A673 (cell line): ENCODE results near the gene DUOX1. TPM values are rescaled to one million over a fixed set of nuclear protein-coding genes. Genes with fewer than 3 reads are reported as not detected.

ENCODE experiments used
- BruUV-seq: library from RNA; stranded (reverse); fragments of 400-500 nt; replicated peaks from 2 replicates; lab custom pipeline; 2021; lab: Mats Ljungman, UMichigan
- CTCF ChIA-PET: fragments of 300-600 bp; sonication (Branson Sonifier 250); formaldehyde crosslinking; loops from one replicate; lab custom pipeline; 2022; ENCODE audit warnings: antibody characterized with exemption; lab: Charles Lee
- POLR2A ChIA-PET: fragments of 300-600 bp; sonication (Branson Sonifier 250); formaldehyde crosslinking; loops from one replicate; lab custom pipeline; 2022; ENCODE audit warnings: antibody characterized with exemption; ENCODE audit not compliant: low non-redundant PET; lab: Charles Lee
- DNase-seq: peaks from one replicate; pipeline ENCODE4 v3.0.0-alpha.2; 2015; ENCODE audit warnings: low spot score
- H3K27ac ChIP-seq: fragments of 200-600 bp; sonication (generic); 2 replicates; pipeline ENCODE4 v1.5.1; 2016; ENCODE audit warnings: mixed run types, low read depth, mild to moderate bottlenecking, mixed read lengths, antibody characterized with exemption, low read length; ENCODE audit not compliant: poor library complexity, severe bottlenecking
- H3K27me3 ChIP-seq: fragments of 200-600 bp; sonication (generic); replicated peaks from 2 replicates; pipeline ENCODE4 v1.6.1; 2017; ENCODE audit warnings: mixed run types, low read depth, mild to moderate bottlenecking, mixed read lengths, antibody characterized with exemption, low read length; ENCODE audit not compliant: insufficient read depth, poor library complexity
- H3K36me3 ChIP-seq: fragments of 200-600 bp; sonication (generic); 2 replicates; pipeline ENCODE4 v1.6.1; 2016; ENCODE audit warnings: mixed run types, mild to moderate bottlenecking, mixed read lengths, antibody characterized with exemption, low read length; ENCODE audit not compliant: insufficient read depth, poor library complexity, severe bottlenecking
- H3K4me1 ChIP-seq: fragments of 200-600 bp; sonication (generic); 2 replicates; pipeline ENCODE4 v1.6.1; 2017; ENCODE audit warnings: mixed run types, mild to moderate bottlenecking, mixed read lengths, antibody characterized with exemption, low read length; ENCODE audit not compliant: insufficient read depth, poor library complexity, severe bottlenecking
- H3K4me3 ChIP-seq: fragments of 200-600 bp; sonication (generic); 2 replicates; pipeline ENCODE4 v1.5.1; 2016; ENCODE audit warnings: low read depth, mixed run types, mild to moderate bottlenecking, mixed read lengths, low read length; ENCODE audit not compliant: poor library complexity, severe bottlenecking
- H3K9me3 ChIP-seq: fragments of 200-600 bp; sonication (generic); 2 replicates; pipeline ENCODE4 v1.6.1; 2016; ENCODE audit warnings: mixed run types, low read depth, mild to moderate bottlenecking, mixed read lengths, antibody characterized with exemption, low read length; ENCODE audit not compliant: poor library complexity, severe bottlenecking
- EZH2 ChIP-seq: fragments of 200-600 bp; sonication (generic); IDR thresholded peaks from 2 replicates; pipeline ENCODE4 v1.6.1; 2017; ENCODE audit warnings: borderline replicate concordance, low read depth, mild to moderate bottlenecking, mixed read lengths, antibody characterized with exemption, low read length; ENCODE audit not compliant: poor library complexity, severe bottlenecking
- intact Hi-C: fragments of 100-400 bp; cut with micrococcal nuclease; formaldehyde crosslinking; loops from one replicate; pipeline ENCODE4 v1.10.0; 2022; ENCODE audit not compliant: unreplicated experiment
- total RNA-seq: library from RNA; stranded (reverse); gene quantifications from 2 replicates; pipeline ENCODE4 v1.2.3, GENCODE V29; 2021
- TF ChIP-seq, protein P1 (sequence below): fragments of 300-800, 200-600 bp; sonication (generic); conservative IDR thresholded peaks from 2 replicates; pipeline ENCODE4 v1.5.1; 2017; ENCODE audit warnings: low read depth, mild to moderate bottlenecking, antibody characterized with exemption, low read length, moderate library complexity, mixed read lengths

Gene DUOX1
- total RNA-seq, 1 experiment from 2014 or later: 1.7 TPM

DNA sequence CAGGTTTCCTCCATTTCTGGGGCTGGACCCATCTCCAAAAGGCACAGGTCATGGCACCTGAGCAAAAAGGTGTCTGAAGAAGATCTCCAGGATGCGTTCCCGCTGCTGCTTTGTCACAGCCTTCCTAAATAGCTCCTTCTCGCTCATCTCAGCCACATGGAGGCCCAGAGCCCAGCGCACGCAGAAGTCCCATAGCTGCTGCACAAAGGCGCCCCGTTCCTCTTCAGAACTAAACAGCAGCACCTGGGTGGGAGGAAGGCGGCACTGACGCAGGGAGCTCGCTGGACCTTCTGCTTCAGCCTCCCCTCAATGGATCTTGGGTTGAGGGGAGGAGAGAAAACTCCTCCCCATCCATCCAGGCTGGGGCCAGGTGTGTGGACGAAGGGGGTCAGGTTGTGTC, 24.2 kb upstream of the DUOX1 start:
- Histone ChIP-seq H3K36me3 (no peaks in the 10 kb centered on the region), H3K4me1 (no peaks in the 10 kb centered on the region), H3K27me3 (no peaks in the 10 kb centered on the region), H3K4me3 (no peak overlapping the region), H3K27ac (no peak overlapping the region), H3K9me3 (no peaks in the 10 kb centered on the region)
- ChIA-PET POLR2A (interaction anchor here (0.6 kb wide), 1 partner anchor 1313 kb away, joined by 10 read pairs; no protein-coding TSS in a partner anchor), CTCF (no interaction called here)
- no peak for DNase-seq
- no TSS peak for BruUV-seq
- intact Hi-C loops: no loop called here
- no peak for TF ChIP-seq EZH2

DNA sequence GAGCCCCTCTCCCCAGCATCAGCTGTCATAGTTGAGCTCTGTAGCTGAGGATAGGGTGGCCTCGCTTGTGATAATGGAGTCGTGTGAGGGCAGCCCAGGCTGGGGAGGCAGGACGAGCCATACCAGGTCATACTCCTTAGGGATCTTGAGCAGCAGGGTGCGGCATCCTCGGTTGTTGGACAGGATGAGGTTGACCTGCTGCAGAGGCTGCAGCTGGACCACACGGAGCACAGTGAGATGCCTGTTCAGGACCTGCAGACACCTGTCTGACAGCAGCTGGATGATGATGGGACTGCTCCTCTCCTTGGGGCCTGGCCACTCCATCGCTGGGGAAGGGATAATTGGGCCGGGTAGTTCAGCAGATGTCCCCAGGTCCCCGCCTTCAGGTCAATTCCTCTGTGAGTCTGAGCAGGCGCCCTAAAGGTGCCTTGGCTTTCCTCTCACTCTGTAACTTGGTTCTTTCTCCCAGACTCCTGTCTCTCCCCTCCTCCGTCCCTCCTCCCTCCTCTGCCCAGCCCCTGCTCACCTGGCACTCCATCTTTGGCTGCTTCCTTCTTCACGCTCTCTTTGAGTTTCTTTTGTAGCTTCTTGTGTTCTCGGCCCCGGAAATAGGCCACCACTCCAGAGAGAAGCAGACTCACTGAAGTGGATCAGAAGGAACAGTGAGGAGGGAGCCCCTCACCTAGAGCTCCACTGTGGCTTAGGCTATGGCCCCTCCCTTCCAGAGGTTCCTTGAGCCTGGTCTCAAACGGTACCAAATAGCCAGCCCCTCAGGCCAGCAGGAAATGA, 23.6 kb upstream of the DUOX1 start:
- H3K4me1 ChIP-seq: no peaks in the 10 kb centered on the region
- no peaks in the 10 kb centered on the region for H3K27me3 ChIP-seq
- TF ChIP-seq, protein P1, sequence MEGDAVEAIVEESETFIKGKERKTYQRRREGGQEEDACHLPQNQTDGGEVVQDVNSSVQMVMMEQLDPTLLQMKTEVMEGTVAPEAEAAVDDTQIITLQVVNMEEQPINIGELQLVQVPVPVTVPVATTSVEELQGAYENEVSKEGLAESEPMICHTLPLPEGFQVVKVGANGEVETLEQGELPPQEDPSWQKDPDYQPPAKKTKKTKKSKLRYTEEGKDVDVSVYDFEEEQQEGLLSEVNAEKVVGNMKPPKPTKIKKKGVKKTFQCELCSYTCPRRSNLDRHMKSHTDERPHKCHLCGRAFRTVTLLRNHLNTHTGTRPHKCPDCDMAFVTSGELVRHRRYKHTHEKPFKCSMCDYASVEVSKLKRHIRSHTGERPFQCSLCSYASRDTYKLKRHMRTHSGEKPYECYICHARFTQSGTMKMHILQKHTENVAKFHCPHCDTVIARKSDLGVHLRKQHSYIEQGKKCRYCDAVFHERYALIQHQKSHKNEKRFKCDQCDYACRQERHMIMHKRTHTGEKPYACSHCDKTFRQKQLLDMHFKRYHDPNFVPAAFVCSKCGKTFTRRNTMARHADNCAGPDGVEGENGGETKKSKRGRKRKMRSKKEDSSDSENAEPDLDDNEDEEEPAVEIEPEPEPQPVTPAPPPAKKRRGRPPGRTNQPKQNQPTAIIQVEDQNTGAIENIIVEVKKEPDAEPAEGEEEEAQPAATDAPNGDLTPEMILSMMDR: no peak
- ChIA-PET CTCF (interaction anchor here (1.0 kb wide), 1 partner anchor 12 kb away, joined by 4 read pairs; no protein-coding TSS in a partner anchor), POLR2A (interaction anchor here (0.6 kb wide), 1 partner anchor 1314 kb away, joined by 10 read pairs; no protein-coding TSS in a partner anchor)
- no peak overlapping the region for H3K4me3 ChIP-seq
- no peak for DNase-seq
- no peaks in the 10 kb centered on the region for H3K9me3 ChIP-seq
- no peak overlapping the region for H3K27ac ChIP-seq
- intact Hi-C loops: no loop called here
- BruUV-seq: no TSS peak
- H3K36me3 ChIP-seq: no peaks in the 10 kb centered on the region

DNA sequence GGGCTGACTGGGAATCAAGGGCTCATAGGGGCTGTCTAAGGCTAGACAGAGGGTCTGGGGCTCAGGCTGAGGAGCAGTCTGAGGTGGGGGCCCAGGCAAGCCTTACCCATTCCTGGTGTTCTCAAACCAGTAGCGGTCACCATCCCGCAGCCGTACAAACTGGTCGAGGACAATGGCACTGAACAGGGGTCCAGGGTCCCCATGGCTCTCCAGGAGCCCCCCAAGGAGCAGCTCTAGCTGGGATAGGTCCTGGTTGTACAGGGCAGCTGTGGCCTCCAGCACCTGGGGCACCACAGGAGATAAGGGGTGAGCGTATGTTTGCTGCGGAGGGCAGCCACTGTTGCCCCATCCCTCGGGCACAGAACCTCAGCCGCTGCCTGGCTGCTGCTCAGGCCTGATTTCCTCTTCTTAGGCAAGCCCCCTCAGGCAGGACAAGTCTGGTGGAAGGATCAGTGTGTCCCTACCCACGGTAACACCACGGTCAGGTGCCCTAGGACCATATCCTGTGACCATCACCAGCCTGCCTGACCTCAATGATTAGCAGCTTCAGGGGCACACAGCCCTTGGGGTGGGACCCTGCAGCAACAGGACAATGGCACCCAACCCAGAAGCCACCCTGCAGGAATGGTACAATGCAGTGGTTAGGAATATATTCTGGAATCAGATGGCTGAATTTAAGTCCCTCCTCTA, 21.7 kb upstream of the DUOX1 start:
- ChIA-PET CTCF (no interaction called here), POLR2A (no interaction called here)
- Histone ChIP-seq H3K27ac (no peak overlapping the region), H3K27me3 (peaks cover 14% of the 10 kb centered on the region), H3K36me3 (no peaks in the 10 kb centered on the region), H3K9me3 (no peaks in the 10 kb centered on the region), H3K4me3 (no peak overlapping the region), H3K4me1 (peaks cover 2% of the 10 kb centered on the region)
- DNase-seq: no peak
- TF ChIP-seq, protein P1: no peak
- no peak for TF ChIP-seq EZH2
- intact Hi-C loops: no loop called here
- no TSS peak for BruUV-seq
